Activated T-helper 17 cell treated with anti-CD3 and anti-CD28 coated beads, Interleukin-2, amount 50 U/mL, for 72 hours (primary cell): ENCODE results near the gene SUN2. TPM values are rescaled to one million over a fixed set of nuclear protein-coding genes. Genes with fewer than 3 reads are reported as not detected.

Experiments
- ATAC-seq: fragments of 150-1000 bp; cut with Tn5 transposase; replicated peaks from 2 replicates; pipeline ENCODE4 v1.10.0; 2021; ENCODE audit warnings: mild to moderate bottlenecking, moderate library complexity
- H3K27ac Mint-ChIP-seq: one replicate; pipeline ENCODE4 v1.8.0; 2022; ENCODE audit warnings: mixed read lengths
- H3K27me3 Mint-ChIP-seq: one replicate; pipeline ENCODE4 v1.8.0; 2022; ENCODE audit warnings: mixed read lengths
- H3K36me3 Mint-ChIP-seq: one replicate; pipeline ENCODE4 v1.8.0; 2022; ENCODE audit warnings: low read depth, mild to moderate bottlenecking, mixed read lengths
- H3K4me1 Mint-ChIP-seq: one replicate; pipeline ENCODE4 v1.8.0; 2022; ENCODE audit warnings: mixed read lengths
- H3K4me3 Mint-ChIP-seq: one replicate; pipeline ENCODE4 v1.8.0; 2022; ENCODE audit warnings: mild to moderate bottlenecking, mixed read lengths
- H3K9me3 Mint-ChIP-seq: one replicate; pipeline ENCODE4 v1.8.0; 2022; ENCODE audit warnings: mixed read lengths
- total RNA-seq, 2 donors: library from RNA; stranded (reverse); gene quantifications; one replicate each; pipeline ENCODE4 v1.2.3, GENCODE V29; 2022

SUN2 gene
- total RNA-seq, 2 donors from 2014 or later: 193 to 216 TPM

GRCh38 chr22:38786631-38787030 lies 30.8 kb upstream of the SUN2 start:
- H3K27me3 Mint-ChIP-seq: no peaks in the 10 kb centered on the region
- H3K36me3 Mint-ChIP-seq: peaks cover under 1% of the 10 kb centered on the region
- ATAC-seq: no peak
- H3K27ac Mint-ChIP-seq: no peak overlapping the region
- H3K4me1 Mint-ChIP-seq: no peaks in the 10 kb centered on the region
- no peaks in the 10 kb centered on the region for H3K9me3 Mint-ChIP-seq
- no peak overlapping the region for H3K4me3 Mint-ChIP-seq

GRCh38 chr22:38784856-38785255 lies 29.1 kb upstream of the SUN2 start:
- no peaks in the 10 kb centered on the region for H3K4me1 Mint-ChIP-seq
- no peaks in the 10 kb centered on the region for H3K9me3 Mint-ChIP-seq
- no peak for ATAC-seq
- no peaks in the 10 kb centered on the region for H3K27me3 Mint-ChIP-seq
- H3K27ac Mint-ChIP-seq: peak overlapping the region; percentile 12
- H3K36me3 Mint-ChIP-seq: peaks cover 5% of the 10 kb centered on the region
- H3K4me3 Mint-ChIP-seq: no peak overlapping the region

GRCh38 chr22:38784035-38784434 lies 28.2 kb upstream of the SUN2 start:
- Mint-ChIP-seq H3K27ac (no peak overlapping the region), H3K9me3 (no peaks in the 10 kb centered on the region), H3K4me1 (no peaks in the 10 kb centered on the region), H3K36me3 (peaks cover 5% of the 10 kb centered on the region), H3K4me3 (no peak overlapping the region), H3K27me3 (no peaks in the 10 kb centered on the region)
- ATAC-seq: no peak

- H3K4me1 Mint-ChIP-seq: no peaks in the 10 kb centered on the region
- peak overlapping the region; percentile 51 for H3K27ac Mint-ChIP-seq
- H3K4me3 Mint-ChIP-seq: no peak overlapping the region
- H3K27me3 Mint-ChIP-seq: no peaks in the 10 kb centered on the region
- no peaks in the 10 kb centered on the region for H3K9me3 Mint-ChIP-seq
- H3K36me3 Mint-ChIP-seq: peaks cover 5% of the 10 kb centered on the region
- no peak for ATAC-seq
These were observed 27.4 kb upstream of the SUN2 start for GRCh38 chr22:38783095-38783615.

GRCh38 chr22:38782402-38783094 lies 26.8 kb upstream of the SUN2 start:
- Mint-ChIP-seq H3K27ac (peak overlapping the region; percentile 51), H3K4me3 (no peak overlapping the region), H3K36me3 (peaks cover 5% of the 10 kb centered on the region), H3K27me3 (no peaks in the 10 kb centered on the region), H3K9me3 (no peaks in the 10 kb centered on the region), H3K4me1 (no peaks in the 10 kb centered on the region)
- peak; percentile 67 for ATAC-seq

GRCh38 chr22:38781033-38781432 lies 25.2 kb upstream of the SUN2 start:
- no peaks in the 10 kb centered on the region for H3K27me3 Mint-ChIP-seq
- H3K9me3 Mint-ChIP-seq: no peaks in the 10 kb centered on the region
- peaks cover 5% of the 10 kb centered on the region for H3K36me3 Mint-ChIP-seq
- no peak overlapping the region for H3K4me3 Mint-ChIP-seq
- no peak for ATAC-seq
- no peak overlapping the region for H3K27ac Mint-ChIP-seq
- no peaks in the 10 kb centered on the region for H3K4me1 Mint-ChIP-seq

- Mint-ChIP-seq H3K9me3 (no peaks in the 10 kb centered on the region), H3K27me3 (no peaks in the 10 kb centered on the region), H3K4me3 (no peak overlapping the region), H3K27ac (no peak overlapping the region), H3K4me1 (peaks cover 4% of the 10 kb centered on the region), H3K36me3 (peaks cover 5% of the 10 kb centered on the region)
- ATAC-seq: no peak
These were observed 21.4 kb upstream of the SUN2 start for GRCh38 chr22:38777087-38777671.

- H3K4me3 Mint-ChIP-seq: no peak overlapping the region
- H3K9me3 Mint-ChIP-seq: no peaks in the 10 kb centered on the region
- no peak for ATAC-seq
- no peak overlapping the region for H3K27ac Mint-ChIP-seq
- no peaks in the 10 kb centered on the region for H3K36me3 Mint-ChIP-seq
- H3K27me3 Mint-ChIP-seq: no peaks in the 10 kb centered on the region
- H3K4me1 Mint-ChIP-seq: peaks cover 4% of the 10 kb centered on the region
These were observed 20.3 kb upstream of the SUN2 start for GRCh38 chr22:38776086-38776485.

GRCh38 chr22:38775656-38776055 lies 19.9 kb upstream of the SUN2 start:
- no peaks in the 10 kb centered on the region for H3K9me3 Mint-ChIP-seq
- H3K27me3 Mint-ChIP-seq: no peaks in the 10 kb centered on the region
- no peak for ATAC-seq
- peak overlapping the region; percentile 74 for H3K27ac Mint-ChIP-seq
- H3K4me3 Mint-ChIP-seq: no peak overlapping the region
- peaks cover 4% of the 10 kb centered on the region for H3K4me1 Mint-ChIP-seq
- H3K36me3 Mint-ChIP-seq: no peaks in the 10 kb centered on the region

GRCh38 chr22:38774496-38775166 lies 18.8 kb upstream of the SUN2 start:
- Mint-ChIP-seq H3K27ac (no peak overlapping the region), H3K36me3 (no peaks in the 10 kb centered on the region)

GRCh38 chr22:38773363-38773946 lies 17.7 kb upstream of the SUN2 start:
- no peak overlapping the region for H3K27ac Mint-ChIP-seq
- no peaks in the 10 kb centered on the region for H3K9me3 Mint-ChIP-seq
- ATAC-seq: no peak
- no peaks in the 10 kb centered on the region for H3K36me3 Mint-ChIP-seq
- no peak overlapping the region for H3K4me3 Mint-ChIP-seq
- H3K4me1 Mint-ChIP-seq: peaks cover 4% of the 10 kb centered on the region
- no peaks in the 10 kb centered on the region for H3K27me3 Mint-ChIP-seq

More at GRCh38 chr22:38774496-38775166, 18.8 kb upstream of the SUN2 start:
- H3K4me3 Mint-ChIP-seq: no peak overlapping the region
- ATAC-seq: no peak
- peaks cover 4% of the 10 kb centered on the region for H3K4me1 Mint-ChIP-seq
- no peaks in the 10 kb centered on the region for H3K27me3 Mint-ChIP-seq
- no peaks in the 10 kb centered on the region for H3K9me3 Mint-ChIP-seq

GRCh38 chr22:38772623-38772873 lies 16.8 kb upstream of the SUN2 start:
- no peaks in the 10 kb centered on the region for H3K36me3 Mint-ChIP-seq
- H3K27me3 Mint-ChIP-seq: no peaks in the 10 kb centered on the region
- H3K4me3 Mint-ChIP-seq: no peak overlapping the region
- no peak for ATAC-seq
- peaks cover 4% of the 10 kb centered on the region for H3K4me1 Mint-ChIP-seq
- H3K27ac Mint-ChIP-seq: no peak overlapping the region
- H3K9me3 Mint-ChIP-seq: no peaks in the 10 kb centered on the region

- Mint-ChIP-seq H3K9me3 (no peaks in the 10 kb centered on the region), H3K36me3 (no peaks in the 10 kb centered on the region), H3K4me1 (peaks cover 4% of the 10 kb centered on the region), H3K4me3 (no peak overlapping the region), H3K27me3 (no peaks in the 10 kb centered on the region), H3K27ac (no peak overlapping the region)
- no peak for ATAC-seq
These were observed 14.6 kb upstream of the SUN2 start for GRCh38 chr22:38770257-38770949.

- H3K27ac Mint-ChIP-seq: no peak overlapping the region
- H3K36me3 Mint-ChIP-seq: no peaks in the 10 kb centered on the region
- no peaks in the 10 kb centered on the region for H3K27me3 Mint-ChIP-seq
- H3K9me3 Mint-ChIP-seq: no peaks in the 10 kb centered on the region
- ATAC-seq: no peak
- H3K4me3 Mint-ChIP-seq: no peak overlapping the region
- no peaks in the 10 kb centered on the region for H3K4me1 Mint-ChIP-seq
These were observed 12.2 kb upstream of the SUN2 start for GRCh38 chr22:38768036-38768435.
